Fibroblast of lung (primary cell): Measurements from ENCODE around the gene NDUFB2. TPM values are rescaled to one million over a fixed set of nuclear protein-coding genes. Genes with fewer than 3 reads are reported as not detected.

Experiments used
- DNase-seq, 2 donors: peaks; one replicate each; pipeline versions ENCODE4 v3.0.0 to v3.0.0-alpha.2; 2010; ENCODE audit warnings: low read depth in 2 of 2
- H2AFZ ChIP-seq: 2 replicates; pipeline ENCODE4 v1.5.1; 2012; ENCODE audit warnings: low read length, control low read depth, inconsistent platforms
- H3K27ac ChIP-seq: 2 replicates; pipeline ENCODE4 v1.5.1; 2011; ENCODE audit warnings: low read length, control low read depth; ENCODE audit not compliant: insufficient read depth
- H3K27me3 ChIP-seq: 2 replicates; pipeline ENCODE4 v1.5.1; 2011; ENCODE audit warnings: mild to moderate bottlenecking, low read length; ENCODE audit not compliant: control insufficient read depth, insufficient read depth
- H3K36me3 ChIP-seq: 2 replicates; pipeline ENCODE4 v1.5.1; 2011; ENCODE audit warnings: low read length; ENCODE audit not compliant: control insufficient read depth, insufficient read depth
- H3K4me1 ChIP-seq: 2 replicates; pipeline ENCODE4 v1.5.1; 2011; ENCODE audit warnings: low read length; ENCODE audit not compliant: control insufficient read depth, insufficient read depth; ENCODE audit errors: extremely low read depth
- H3K4me2 ChIP-seq: 2 replicates; pipeline ENCODE4 v1.5.1; 2011; ENCODE audit warnings: low read length, control low read depth; ENCODE audit not compliant: insufficient read depth; ENCODE audit errors: extremely low read depth
- H3K4me3 ChIP-seq, 4 experiments: fragments of 200-600 bp in 1 of 4; sonication (generic) in 1 of 4; replicated peaks in 1 of 4; 2 replicates each; pipeline ENCODE4 v1.5.1; 2011 to 2016; ENCODE audit warnings: low read length in 4 of 4, low read depth in 3 of 4, mild to moderate bottlenecking in 3 of 4, control low read depth in 2 of 4, inconsistent platforms in 1 of 4, mixed read lengths in 1 of 4; ENCODE audit not compliant: insufficient read depth in 1 of 4; ENCODE audit errors: control extremely low read depth in 1 of 4
- H3K79me2 ChIP-seq: 2 replicates; pipeline ENCODE4 v1.5.1; 2012; ENCODE audit warnings: mild to moderate bottlenecking, low read length, inconsistent platforms; ENCODE audit not compliant: control insufficient read depth, insufficient read depth
- H3K9ac ChIP-seq: 2 replicates; pipeline ENCODE4 v1.5.1; 2011; ENCODE audit warnings: mild to moderate bottlenecking, low read length, control low read depth; ENCODE audit not compliant: insufficient read depth
- H3K9me3 ChIP-seq: 2 replicates; pipeline ENCODE4 v1.5.1; 2012; ENCODE audit warnings: low read depth, low read length; ENCODE audit not compliant: control insufficient read depth, insufficient read depth
- H4K20me1 ChIP-seq: 2 replicates; pipeline ENCODE4 v1.5.1; 2011; ENCODE audit warnings: low read length; ENCODE audit not compliant: control insufficient read depth, insufficient read depth; ENCODE audit errors: extremely low read depth
- EZH2 ChIP-seq: IDR thresholded peaks from 2 replicates; pipeline ENCODE4 v1.5.1; 2012; ENCODE audit warnings: low read length, control low read depth, mild to moderate bottlenecking; ENCODE audit errors: missing control alignments
- polyA minus RNA-seq: library from RNA; depleted of rRNA, polyadenylated mRNA; stranded (reverse); fragments of >200 nt; gene quantifications from 2 replicates; pipeline ENCODE4 v1.2.3, GENCODE V29; 2011; ENCODE audit warnings: low replicate concordance
- polyA plus RNA-seq, 2 donors: library from polyadenylated mRNA; depleted of rRNA in 1 of 2; stranded (reverse) in 1 of 2; unstranded in 1 of 2; fragments of >200 nt; gene quantifications; 2 replicates each; pipeline ENCODE4 v1.2.1, GENCODE V29; 2011 to 2012; ENCODE audit warnings: missing spikeins in 1 of 2
- total RNA-seq: library from RNA; depleted of rRNA; stranded (reverse); fragments of >200 nt; gene quantifications from 2 replicates; pipeline ENCODE4 v1.2.1, GENCODE V29; 2014
- TF ChIP-seq, protein P1 (sequence below), 2 donors: IDR thresholded peaks in 1 of 2; conservative IDR thresholded peaks in 1 of 2; 1 replicate in 1 of 2; 2 replicates in 1 of 2; pipeline ENCODE4 v1.5.1; 2011 to 2012; ENCODE audit warnings: low read length in 2 of 2, control low read depth in 1 of 2, inconsistent platforms in 1 of 2, low read depth in 1 of 2, mild to moderate bottlenecking in 1 of 2

Gene NDUFB2
- total RNA-seq (44.9 and 116 TPM in 2 replicates), polyA plus RNA-seq (283 and 307 TPM in 2 replicates), polyA minus RNA-seq (98.1 and 104 TPM in 2 replicates)
- 363 and 375 TPM in 2 replicates for polyA plus RNA-seq (2012)

DNA sequence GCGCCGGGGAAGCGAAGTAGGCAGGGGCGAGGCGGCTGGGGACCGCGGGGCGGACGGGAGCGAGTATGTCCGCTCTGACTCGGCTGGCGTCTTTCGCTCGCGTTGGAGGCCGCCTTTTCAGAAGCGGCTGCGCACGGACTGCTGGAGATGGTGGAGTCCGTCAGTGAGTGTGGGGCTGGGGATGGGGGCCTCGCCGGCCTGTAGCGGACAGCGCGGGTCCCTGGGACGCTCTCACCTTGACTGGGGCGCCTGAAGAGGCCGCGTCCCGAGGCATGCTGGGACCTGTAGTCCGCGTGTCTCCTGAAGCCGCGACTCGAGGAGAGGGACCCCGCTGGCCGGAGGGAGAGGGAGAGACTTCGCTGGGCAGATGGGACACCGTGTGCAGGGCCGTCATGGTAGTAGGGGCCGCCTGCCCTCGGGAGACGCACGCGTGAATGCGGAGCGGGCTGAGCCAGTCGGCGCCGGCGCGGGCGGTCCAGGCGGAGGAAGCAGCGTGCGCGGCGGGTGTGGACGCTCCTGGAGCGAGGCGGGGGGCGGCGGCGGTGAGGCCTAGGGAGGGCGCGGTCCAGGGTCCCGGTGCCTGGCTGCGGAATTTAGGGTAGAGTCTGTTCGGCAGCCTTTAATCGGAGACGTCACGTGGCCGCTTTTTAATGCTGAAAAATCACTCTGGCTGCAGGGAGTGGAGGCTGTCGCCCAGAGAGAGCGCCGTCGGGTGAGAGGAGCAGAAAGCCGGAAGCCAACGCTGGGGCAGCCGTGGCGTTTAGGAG is at the start of gene NDUFB2:
NDUFB2 (plus strand) TSS at position 29 of the 767 bp plus-strand sequence; CDS start at position 66, 37 bp downstream.
- peak; percentile 79 to 82 for DNase-seq
- TF ChIP-seq EZH2, result no peak
- TF ChIP-seq, protein P1, sequence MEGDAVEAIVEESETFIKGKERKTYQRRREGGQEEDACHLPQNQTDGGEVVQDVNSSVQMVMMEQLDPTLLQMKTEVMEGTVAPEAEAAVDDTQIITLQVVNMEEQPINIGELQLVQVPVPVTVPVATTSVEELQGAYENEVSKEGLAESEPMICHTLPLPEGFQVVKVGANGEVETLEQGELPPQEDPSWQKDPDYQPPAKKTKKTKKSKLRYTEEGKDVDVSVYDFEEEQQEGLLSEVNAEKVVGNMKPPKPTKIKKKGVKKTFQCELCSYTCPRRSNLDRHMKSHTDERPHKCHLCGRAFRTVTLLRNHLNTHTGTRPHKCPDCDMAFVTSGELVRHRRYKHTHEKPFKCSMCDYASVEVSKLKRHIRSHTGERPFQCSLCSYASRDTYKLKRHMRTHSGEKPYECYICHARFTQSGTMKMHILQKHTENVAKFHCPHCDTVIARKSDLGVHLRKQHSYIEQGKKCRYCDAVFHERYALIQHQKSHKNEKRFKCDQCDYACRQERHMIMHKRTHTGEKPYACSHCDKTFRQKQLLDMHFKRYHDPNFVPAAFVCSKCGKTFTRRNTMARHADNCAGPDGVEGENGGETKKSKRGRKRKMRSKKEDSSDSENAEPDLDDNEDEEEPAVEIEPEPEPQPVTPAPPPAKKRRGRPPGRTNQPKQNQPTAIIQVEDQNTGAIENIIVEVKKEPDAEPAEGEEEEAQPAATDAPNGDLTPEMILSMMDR (conservative IDR thresholded peaks at IDR 0.05 in 1 of 2, IDR thresholded peaks at IDR 0.05 in 1 of 2; ENCODE audit: low read depth in 1 of 2, low read length in 2 of 2), result no peak
- H3K9me3 ChIP-seq, result no peaks in the 10 kb centered on the region
- peak within 1 kb of the TSS; percentile 71 to 95 (median 88) for H3K4me3 ChIP-seq
- no peaks in the 10 kb centered on the region for H4K20me1 ChIP-seq
- H2AFZ ChIP-seq, result peak within 1 kb of the TSS; percentile 94
- H3K9ac ChIP-seq, result peak within 1 kb of the TSS; percentile 71
- peak within 1 kb of the TSS; percentile 90 for H3K27ac ChIP-seq
- peak within 1 kb of the TSS; percentile 89 for H3K4me2 ChIP-seq
- H3K4me1 ChIP-seq, result peaks cover 4% of the 10 kb centered on the region
- no peaks in the 10 kb centered on the region for H3K36me3 ChIP-seq
- peaks cover 41% of the 10 kb centered on the region for H3K79me2 ChIP-seq
- no peaks in the 10 kb centered on the region for H3K27me3 ChIP-seq

DNA sequence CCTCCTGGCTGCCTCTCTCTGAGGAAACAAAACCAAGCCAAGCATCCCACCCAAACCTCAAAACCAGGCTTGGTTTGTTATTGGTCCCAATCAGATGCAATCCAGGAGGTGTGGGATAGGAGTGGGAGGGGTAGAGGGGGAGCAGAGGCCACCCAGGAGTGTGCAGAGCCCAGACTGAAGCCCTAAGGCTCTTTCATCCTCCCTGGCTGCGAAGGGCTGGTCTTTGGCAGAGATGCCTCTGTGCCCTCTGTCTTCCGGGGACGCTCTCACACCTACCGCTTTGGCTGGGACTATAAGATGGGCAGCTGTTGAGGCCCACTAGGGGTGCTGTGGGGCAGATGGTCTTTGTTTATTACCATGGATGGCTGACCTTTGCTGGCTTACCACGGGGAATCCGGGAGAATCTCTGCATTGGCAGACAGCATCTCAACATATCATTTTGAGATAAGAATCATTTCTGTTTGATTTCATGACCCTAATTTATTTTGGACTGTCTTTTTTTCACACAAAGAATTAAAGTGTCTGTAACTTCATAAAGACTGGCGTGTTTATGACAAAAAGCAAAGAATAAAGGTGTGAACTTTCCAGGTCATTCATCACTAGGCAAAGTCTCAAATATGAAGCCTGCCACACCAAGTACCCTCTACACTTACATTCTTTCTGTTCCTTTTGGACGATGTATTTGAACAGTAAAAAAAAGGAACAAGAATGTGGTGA is 49.4 kb upstream of the NDUFB2 start:
- H2AFZ ChIP-seq, result no peak overlapping the region
- no peaks in the 10 kb centered on the region for H3K27me3 ChIP-seq
- no peaks in the 10 kb centered on the region for H3K36me3 ChIP-seq
- no peak overlapping the region for H3K27ac ChIP-seq
- no peaks in the 10 kb centered on the region for H3K9me3 ChIP-seq
- no peak for TF ChIP-seq EZH2
- TF ChIP-seq, protein P1 (conservative IDR thresholded peaks at IDR 0.05 in 1 of 2, IDR thresholded peaks at IDR 0.05 in 1 of 2; ENCODE audit: low read depth in 1 of 2, low read length in 2 of 2), result peak; percentile 41 to 70
- H3K79me2 ChIP-seq, result no peaks in the 10 kb centered on the region
- H3K4me3 ChIP-seq, result no peak overlapping the region
- no peak overlapping the region for H3K9ac ChIP-seq
- no peaks in the 10 kb centered on the region for H3K4me1 ChIP-seq
- DNase-seq, result peak in 1 of 2 donors; percentile 34
- H4K20me1 ChIP-seq, result no peaks in the 10 kb centered on the region
- H3K4me2 ChIP-seq, result no peak overlapping the region

DNA sequence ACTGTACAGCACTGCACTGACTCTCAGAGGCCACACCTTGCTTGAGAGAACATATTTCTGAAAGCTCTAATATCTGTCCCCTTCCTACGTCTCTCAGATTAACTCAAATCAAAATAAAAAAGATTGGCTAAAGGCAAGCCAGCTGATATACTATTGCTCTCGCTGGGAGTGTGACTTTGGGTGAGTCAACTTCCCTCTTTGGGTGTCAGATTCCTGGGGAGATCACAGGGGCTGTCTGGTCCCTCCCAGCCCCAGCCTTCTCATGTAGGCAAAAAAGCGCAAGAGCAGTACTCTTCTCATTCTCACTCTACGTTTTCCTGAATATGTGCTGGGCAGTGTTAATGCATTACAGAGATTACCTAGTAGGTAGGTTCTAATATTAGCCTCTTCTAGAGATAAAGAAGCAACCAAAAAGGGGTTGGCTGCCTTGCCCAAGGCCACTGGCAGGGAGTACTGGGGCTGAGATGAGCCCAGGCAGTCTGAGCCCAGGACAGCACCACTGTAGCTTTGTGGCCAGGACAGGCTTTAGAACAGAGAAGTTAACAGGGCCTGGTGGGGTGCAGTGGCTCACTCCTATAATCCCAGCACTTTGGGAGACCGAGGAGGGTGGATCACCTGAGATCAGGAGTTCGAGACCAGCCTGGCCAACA is 46.8 kb upstream of the NDUFB2 start:
- Histone ChIP-seq H3K4me1 (no peaks in the 10 kb centered on the region), H4K20me1 (no peaks in the 10 kb centered on the region), H3K27ac (no peak overlapping the region), H3K4me3 (no peak overlapping the region), H3K79me2 (no peaks in the 10 kb centered on the region), H3K27me3 (no peaks in the 10 kb centered on the region), H3K9ac (no peak overlapping the region), H2AFZ (no peak overlapping the region), H3K4me2 (no peak overlapping the region), H3K36me3 (no peaks in the 10 kb centered on the region), H3K9me3 (no peaks in the 10 kb centered on the region)
- DNase-seq, result peak in 1 of 2 donors; percentile 57
- TF ChIP-seq, protein P1 (conservative IDR thresholded peaks at IDR 0.05 in 1 of 2, IDR thresholded peaks at IDR 0.05 in 1 of 2; ENCODE audit: low read depth in 1 of 2, low read length in 2 of 2), result no peak
- no peak for TF ChIP-seq EZH2
